NCI-H1092 (cell line): ENCODE results near the gene CYGB.

Source experiments
- DNase-seq: peaks from one replicate; lab custom pipeline; 2025; lab: John Stamatoyannopoulos, UW

CYGB gene

DNA sequence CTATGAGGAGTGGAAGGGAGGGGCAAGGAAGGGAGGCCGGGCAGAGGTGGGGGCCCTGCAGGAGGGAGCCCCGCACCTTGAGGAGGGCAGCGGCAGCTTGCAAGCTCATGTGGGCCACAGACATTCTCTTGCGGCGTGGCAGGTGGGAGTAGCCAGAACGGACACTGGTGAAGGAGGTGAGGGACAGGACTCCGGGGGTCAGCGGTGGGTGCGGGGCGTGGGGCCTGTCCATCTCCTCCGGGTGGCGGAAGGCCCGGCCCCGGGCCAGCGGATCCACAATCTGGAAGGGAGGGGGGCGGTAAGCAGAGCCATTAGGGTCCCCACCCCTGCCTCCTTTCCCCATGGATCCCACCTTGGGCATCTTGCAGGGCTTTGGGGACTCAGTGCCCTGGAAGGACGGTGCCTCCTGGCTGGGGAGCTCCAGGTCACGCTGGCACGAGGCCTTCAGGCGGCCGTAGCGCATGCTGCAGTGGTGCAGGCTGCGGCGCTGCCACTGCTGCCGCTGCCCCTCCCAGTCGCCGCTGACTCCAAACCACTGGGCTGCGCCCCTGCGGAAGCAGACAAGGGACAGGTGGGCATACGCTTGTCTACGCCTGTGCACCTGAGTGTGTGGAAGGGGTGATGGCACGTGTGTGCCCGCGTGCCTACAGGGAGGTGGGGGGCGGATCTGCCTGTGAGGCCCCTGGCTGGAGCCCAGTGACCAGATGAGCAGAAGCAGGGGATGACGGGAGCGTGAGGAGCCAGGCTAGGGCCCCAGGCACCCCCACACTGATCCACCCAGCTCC, 58.6 kb downstream of the CYGB start:
- no peak for DNase-seq

DNA sequence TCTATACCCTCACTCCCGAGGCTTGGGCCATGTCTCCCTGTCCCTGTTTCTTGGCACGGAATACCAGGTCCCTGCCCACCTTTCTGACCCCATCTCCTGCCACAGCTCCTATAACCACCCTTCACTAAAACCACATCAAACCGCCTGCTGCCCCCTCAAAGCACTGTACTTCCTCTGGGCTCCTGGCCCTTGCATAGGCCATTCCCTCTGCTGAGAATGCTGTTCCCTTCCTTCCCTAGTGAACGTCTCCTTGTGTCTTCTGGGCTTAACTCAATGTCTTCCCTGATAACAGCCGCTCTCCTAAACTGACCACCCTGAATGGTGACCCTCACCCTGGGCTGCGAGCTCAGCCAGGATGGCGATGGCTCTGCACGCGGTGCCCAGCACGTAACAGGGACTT, 59.4 kb downstream of the CYGB start:
- DNase-seq = no peak

DNA sequence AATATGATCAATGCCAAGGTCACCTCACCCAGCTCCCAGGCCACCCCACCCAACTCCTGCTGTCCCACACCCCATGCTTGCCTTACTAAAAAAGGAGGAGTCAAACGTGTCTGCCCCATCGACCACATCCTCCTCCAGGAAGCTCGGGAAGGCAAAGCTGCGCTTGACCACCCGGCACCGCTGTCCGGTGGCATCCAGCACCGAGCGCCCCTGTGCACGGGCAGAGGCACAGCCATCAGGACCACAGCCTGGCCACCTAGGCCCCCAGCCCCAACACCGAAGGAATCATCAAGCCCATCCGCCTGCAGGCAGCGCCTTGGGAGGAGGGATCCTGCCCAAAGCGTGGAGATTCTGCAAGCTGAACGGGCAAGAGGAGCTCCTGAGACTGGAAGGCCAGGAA, 59.9 kb downstream of the CYGB start:
- no peak for DNase-seq
